GM12864 (cell line): ENCODE measurements around the gene GARS1.

Experiments used
- DNase-seq: peaks from one replicate; pipeline ENCODE4 v3.0.0-alpha.2; 2011; ENCODE audit warnings: low read depth
- H3K4me3 ChIP-seq: 2 replicates; pipeline ENCODE4 v1.5.1; 2011; ENCODE audit warnings: mild to moderate bottlenecking, low read depth, low read length, control low read depth
- TF ChIP-seq, protein P1 (sequence below): IDR thresholded peaks from 2 replicates; pipeline ENCODE4 v1.5.1; 2011; ENCODE audit warnings: low read depth, mild to moderate bottlenecking, moderate library complexity, low read length, control low read depth, inconsistent platforms; ENCODE audit errors: missing control alignments

GARS1 gene

DNA sequence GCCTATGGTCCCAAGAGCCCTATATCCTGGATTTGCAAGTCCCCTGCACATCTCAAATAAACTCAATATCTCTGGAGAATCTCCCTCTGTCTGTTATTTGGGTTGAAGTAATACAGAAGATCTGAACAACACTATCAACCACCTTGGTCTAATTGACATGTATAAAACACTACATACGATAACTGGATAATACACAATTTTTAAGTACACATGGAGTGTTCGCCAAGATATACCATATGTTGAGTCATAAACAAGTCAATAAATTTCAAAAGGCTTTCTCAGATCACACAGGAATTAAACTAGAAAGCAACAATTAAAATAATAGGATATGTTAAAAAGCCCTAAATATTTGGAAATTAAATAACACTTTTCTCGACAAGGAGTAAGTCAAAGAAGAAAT is 5.6 kb upstream of the GARS1 start:
- TF ChIP-seq, protein P1, sequence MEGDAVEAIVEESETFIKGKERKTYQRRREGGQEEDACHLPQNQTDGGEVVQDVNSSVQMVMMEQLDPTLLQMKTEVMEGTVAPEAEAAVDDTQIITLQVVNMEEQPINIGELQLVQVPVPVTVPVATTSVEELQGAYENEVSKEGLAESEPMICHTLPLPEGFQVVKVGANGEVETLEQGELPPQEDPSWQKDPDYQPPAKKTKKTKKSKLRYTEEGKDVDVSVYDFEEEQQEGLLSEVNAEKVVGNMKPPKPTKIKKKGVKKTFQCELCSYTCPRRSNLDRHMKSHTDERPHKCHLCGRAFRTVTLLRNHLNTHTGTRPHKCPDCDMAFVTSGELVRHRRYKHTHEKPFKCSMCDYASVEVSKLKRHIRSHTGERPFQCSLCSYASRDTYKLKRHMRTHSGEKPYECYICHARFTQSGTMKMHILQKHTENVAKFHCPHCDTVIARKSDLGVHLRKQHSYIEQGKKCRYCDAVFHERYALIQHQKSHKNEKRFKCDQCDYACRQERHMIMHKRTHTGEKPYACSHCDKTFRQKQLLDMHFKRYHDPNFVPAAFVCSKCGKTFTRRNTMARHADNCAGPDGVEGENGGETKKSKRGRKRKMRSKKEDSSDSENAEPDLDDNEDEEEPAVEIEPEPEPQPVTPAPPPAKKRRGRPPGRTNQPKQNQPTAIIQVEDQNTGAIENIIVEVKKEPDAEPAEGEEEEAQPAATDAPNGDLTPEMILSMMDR = no peak
- no peak for DNase-seq
- H3K4me3 ChIP-seq = no peak overlapping the region

DNA sequence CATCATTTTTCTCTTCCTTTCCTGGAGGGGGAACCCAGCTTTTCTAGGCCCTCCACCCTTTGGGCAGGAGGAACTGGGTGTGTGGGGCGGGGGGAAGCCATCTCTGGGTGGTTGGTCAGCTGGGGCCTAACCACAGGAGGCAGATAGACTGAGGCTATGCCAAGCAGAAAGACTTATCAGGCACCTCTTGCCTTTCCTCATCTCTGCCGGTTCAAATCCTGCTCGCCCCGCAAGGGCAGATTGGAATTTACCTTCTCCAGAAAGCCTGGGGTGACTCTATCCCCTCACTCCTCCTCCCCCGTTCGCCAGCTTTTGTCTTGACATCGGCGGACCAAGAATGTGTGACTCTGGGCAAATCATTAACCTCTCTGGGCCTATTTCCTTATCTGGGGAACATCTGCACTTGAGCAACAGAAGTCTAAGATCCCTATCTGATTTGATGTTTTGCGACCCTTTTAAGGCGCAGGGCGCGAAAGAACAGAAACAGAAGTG is 584 bp upstream of the GARS1 start:
- peak; percentile 19 for DNase-seq
- TF ChIP-seq, protein P1 = no peak

DNA sequence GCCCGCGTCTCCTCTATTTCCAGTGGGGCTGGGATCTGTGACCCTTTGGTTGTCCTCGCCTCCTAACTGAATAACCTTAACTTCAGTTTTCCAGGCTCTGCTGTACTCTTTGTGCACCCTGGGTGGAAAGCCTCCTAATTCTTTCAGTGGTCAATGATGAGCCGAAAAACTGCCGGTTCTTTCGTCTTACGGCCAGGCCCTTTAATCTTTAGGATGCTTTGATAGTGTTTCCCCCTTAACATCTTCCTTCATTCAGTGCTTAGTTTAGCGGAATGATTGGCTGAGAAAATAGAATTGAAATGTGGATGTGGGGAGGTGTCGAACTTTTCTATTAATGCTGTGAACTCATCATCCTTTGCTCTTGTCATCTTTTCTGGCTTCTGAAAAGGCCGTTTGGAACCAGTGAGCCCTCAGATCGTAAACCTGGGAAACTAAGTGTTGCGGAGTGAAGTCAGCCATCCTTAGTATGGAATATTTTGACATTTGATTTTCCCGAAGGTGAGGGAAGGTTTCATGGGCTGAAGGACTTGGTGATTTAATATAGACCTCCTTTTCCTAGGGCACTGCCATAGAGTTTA is 847 bp downstream of the GARS1 start:
- TF ChIP-seq, protein P1 = no peak
- peak overlapping the region; percentile 100 for H3K4me3 ChIP-seq
- no peak for DNase-seq

More for the DNA sequence above, 584 bp upstream of the GARS1 start:
- peak overlapping the region; percentile 100 for H3K4me3 ChIP-seq

DNA sequence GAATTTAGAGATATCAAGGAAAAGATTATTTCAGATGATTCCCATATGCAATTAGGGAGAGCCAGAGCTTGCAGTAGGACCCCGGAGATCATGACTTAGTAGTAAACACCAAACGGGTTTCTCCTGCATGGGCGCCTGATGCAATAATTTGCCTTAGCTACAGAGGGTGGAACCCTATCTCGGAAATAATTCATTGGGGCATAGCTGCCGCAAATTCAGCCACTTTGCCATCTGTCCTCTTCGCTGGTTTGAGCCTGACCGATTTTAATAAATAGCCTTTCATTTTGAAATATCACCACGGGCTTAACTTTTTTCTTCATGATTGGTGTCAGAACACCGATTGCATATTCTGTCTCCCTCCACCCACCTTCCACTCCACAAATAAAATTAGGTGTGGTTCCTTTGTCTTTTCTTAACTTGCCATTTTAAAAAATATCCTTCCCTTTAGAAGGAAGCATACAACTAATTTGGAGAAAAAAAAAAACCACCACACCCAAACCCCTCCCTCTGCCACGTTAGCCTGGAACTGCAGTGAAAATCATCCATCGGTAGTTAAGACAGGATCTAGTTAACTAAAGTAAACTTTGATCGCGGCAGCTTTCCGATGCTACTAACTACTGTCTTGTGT is 1.4 kb downstream of the GARS1 start:
- TF ChIP-seq, protein P1 = no peak
- DNase-seq = no peak
- H3K4me3 ChIP-seq = peak overlapping the region; percentile 100

DNA sequence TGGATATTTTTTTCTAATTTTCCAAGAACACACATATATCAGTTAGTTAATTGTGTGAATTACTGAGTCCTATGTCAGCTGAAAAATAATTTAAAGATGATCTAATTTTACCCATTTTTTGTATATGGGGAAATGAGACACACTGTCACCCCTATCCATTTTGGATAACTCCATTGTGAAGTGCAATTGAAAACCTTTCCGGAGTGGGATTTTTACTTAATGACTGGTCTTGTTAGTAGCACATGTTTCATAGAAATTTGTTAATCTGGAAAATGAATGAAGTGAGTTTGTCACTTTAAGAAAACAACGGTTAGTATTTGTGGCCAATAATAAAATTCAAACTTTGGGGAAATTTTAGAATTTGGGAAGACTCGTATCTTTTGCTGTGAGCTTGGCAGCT is 2.0 kb downstream of the GARS1 start:
- DNase-seq = no peak
- TF ChIP-seq, protein P1 = no peak
- H3K4me3 ChIP-seq = peak overlapping the region; percentile 100; the same call in 1 of the 2 replicates

DNA sequence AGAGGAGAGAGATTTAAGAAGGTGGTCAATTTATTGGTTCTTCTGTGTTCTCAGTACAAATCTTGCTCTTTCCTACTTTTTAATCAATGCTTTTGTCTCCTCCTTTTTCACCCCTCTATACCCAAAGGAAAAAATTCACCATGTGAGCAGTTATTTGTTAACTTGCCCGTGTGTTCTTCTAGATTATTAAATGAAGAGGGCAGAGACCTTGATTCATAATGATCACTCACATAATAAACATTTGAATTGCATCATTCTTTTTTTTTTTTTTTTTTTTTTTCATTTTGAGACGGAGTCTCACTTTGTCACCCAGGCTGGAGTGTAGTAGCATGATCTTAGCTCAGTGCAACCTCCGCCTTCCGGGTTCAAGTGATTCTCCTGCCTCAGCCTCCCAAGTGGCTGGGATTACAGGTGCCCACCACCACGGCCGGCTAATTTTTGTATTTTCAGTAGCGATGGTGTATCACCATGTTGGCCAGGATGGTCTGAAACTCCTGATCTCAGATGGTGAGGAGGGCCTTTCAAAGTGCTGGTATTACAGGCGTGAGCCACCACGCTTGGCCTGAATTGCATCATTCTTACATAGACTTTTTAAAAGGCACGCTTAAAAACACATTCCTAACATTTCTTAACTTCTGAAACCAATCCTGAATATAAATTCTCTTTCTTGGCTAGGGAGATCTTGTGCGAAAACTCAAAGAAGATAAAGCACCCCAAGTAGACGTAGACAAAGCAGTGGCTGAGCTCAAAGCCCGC is 3.6 kb downstream of the GARS1 start:
- no peak overlapping the region for H3K4me3 ChIP-seq
- TF ChIP-seq, protein P1 = no peak
- no peak for DNase-seq
